HG03139 (cell line): ENCODE data around the gene PRPF6.

Experiments
- ATAC-seq: cut with Tn5 transposase; IDR thresholded peaks from one replicate; pipeline ENCODE4 v1.9.1; 2021; ENCODE audit not compliant: unreplicated experiment

The PRPF6 gene

GRCh38 chr20:64057628-64058498 lies 76.9 kb downstream of the PRPF6 start:
- no peak for ATAC-seq

DNA sequence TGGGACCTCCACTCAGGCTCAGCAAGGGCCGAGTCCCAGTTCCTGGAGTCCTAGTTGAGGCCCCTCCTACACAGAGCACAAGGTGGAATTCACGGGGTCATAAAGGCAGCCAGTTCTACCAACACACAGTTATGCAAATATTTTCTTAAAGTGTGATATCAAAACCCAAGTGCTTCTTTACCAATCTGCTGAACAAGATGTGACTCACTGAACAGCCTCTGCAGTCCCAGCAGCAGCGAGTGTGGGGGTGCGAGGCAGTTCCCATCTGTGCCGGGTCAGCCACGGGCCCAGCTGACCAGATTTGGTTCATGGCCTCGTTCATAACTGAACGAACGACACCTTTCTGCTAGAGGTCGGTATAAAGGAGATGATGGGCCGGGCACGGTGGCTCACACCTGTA lies 77.6 kb downstream of the PRPF6 start:
- ATAC-seq: no peak

DNA sequence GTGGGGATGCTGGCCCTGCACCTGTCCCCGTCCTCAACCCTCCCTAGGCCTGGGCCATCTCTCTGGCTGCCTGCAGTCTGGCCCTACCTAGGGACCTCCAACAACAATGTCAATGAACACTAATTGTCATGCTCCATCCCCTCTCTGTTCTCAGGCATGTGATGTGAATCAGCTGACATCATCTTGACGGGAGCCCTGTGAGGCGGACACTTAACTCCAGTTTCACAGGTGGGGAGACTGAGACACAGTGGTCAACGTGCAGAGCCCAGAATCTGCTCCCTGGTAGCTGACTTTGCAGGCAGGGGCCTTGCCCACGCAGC lies 81.3 kb downstream of the PRPF6 start:
- no peak for ATAC-seq

DNA sequence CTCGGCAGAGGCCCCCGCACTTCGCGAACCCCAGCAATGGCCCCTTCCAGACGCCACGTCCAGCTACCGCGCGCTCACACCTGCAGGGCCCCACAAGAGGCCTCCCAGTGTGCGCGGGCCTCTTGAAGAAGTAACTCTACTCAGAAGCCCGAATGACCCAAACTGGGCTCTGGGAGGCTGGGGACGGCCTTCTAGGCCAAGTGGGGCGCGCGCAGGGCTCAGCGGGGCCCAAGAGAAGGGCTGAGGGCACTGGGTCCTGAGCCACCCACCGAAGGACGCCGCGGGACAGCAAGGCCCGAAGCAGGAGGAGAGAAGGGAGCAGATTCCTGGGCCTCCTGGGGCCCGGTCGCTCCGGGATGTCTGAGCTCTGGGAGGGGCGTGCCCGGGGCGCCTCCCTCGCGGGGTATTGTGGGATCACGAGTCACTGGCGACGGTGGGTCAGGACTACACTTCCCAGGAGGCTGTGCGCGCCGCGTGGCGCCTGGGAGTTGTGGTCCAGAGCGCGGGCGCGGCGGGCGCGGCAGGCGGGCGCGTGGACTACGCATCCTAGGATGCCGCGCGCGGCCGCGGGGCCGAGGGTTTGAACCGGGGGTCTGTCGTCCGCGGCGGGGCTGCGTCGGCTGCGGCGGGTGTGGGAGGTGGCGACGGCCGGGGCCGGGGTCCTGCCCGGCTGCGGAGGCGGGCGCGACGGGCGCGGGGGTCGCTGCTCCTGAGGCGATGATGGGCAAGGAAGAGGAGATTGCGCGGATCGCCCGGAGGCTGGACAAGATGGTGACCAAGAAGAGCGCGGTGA lies 81.9 kb downstream of the PRPF6 start, which contains the start of gene TCEA2:
TCEA2 (plus strand) TSS at position 603 of the 793 bp plus-strand sequence; CDS start at position 718, 115 bp downstream.
- peak; percentile 76 for ATAC-seq

DNA sequence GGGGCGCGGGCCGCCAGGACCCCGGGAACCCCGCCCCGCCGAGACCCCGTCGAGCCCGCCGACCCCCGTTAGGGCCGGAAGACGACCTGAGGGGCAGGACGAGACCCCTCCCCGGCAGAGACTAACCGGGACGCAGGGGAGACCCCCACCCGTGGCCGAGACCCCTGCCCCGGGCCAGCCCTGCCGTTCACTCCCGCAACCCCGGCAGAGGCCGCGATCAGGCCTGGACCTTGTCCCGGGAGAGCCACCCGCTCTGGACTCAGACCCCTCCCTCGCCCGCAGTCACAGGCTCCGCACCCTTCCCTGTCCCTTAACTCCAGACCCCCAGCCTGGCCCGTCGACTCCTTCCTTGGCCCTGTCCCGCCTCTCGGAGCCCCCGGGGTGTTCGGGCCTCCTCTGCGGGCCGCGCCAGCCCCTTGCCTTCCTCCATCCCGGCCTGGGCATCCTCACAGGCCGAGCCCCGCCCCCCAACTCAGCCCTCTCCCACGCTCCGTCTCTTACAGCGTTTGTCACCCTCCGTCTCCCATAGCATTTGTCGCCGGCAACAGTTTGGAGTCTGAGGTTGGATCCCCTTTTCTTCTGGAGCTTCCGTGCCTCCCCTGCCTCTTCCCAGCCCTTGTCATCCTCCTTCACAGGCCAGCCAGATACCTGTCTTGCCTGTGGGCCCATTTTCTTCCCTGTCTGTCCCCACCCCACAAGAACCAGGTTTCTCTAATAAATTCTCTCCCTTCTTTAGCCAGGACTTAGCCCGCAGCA lies 82.6 kb downstream of the PRPF6 start:
- ATAC-seq: no peak

DNA sequence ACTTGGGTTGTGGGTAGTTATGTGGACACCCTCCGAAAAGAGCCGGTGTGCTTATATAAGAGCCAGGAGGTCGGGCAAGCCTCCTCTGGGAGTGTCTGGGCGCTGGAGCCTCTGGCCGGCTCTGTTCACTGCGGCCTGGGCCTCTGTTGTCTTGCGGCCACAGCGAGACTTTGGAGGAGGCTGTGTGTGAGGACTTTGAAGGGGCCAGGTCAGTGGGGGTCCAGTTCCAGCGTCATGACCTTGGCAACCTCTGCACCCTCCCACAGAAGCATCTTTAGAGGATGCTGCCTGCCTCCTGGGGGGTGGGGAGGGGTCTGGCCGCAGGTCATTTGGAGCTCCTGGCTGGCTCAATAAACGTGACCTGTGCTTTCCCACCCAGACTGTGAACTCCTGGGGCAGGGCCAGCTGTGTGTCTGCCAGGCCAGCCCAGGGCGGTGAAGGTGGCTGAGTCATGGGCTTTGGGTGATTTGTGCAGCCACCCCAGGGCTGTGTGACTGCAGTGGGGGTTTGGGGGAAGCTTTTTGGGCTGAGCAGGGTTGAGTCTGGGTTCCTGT lies 83.3 kb downstream of the PRPF6 start:
- ATAC-seq: no peak

DNA sequence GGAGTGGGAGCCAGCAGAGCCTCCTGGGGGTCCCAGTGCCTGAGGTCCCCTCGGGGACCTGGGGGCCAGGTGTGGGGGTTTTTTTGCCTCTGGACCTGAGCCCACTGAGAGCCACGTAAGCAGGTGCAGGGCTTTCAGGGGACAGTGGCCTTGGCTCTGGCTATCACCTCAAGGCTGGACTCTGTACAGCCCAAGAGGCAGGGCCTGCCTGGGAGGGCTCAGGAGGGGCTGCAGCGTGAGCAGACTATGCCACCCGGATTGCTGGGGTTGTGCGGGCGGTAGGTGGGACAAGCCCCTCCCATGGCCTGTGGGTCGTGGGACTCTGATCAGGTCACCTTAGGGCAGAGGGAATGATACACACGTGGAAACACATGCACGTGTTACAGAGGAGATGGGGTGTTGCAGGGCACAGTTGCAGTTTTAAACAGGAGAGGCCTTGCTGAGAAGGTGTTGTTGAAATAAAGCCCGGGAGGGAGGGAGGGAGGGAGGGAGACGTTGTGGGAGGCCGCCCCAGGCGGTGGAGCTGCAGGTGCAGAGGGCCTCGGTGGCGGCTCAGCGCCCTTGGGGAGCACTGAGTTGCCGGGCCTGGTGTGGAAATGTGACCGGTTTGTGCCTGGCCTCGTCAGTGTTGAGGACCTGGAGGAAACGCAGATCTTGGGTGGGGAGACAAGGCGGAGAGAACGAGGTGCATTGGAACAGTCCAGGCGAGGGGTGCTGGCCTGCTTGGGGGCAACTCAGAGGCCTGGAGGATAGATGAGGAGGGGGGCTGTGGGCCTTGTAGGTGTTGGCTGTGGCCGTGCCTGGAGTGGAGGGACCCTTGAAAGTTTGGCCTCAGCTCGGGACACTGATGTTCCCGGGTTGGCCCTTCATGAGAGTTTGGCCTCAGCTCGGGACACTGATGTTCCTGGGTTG lies 84.4 kb downstream of the PRPF6 start:
- ATAC-seq: no peak

- ATAC-seq: no peak
Measured at GRCh38 chr20:64065974-64066343, 85.0 kb downstream of the PRPF6 start.

DNA sequence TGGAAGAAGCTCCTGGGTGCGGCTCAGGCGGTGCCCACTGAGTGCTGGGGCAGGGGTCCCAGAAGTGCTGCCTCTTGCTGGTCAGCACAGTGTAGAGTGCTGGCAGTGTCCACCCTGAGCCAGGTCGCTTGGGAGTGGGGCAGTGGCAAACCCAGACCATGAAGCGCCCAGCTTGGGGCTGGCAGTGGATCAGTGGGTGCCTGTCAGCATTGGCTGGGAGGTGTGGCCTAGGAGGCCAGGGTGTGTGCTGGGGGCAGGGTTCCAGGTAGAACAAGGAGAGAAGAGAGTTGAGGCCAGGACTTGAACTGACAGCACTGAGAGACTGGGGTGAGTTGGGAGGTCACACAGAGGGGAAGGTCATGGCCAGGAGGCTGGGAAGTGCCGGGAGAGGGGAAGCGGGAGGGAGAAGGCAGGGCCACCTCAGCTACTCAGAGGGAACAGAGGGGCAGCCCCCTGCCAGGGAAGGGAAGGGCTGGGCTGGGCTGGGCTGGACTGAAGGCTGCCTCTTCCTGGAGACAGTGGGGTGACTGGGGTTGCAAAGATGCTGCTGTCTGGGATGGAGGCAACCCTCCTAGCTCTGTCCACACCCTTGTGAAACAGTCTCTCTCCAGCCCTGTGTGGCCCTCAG lies 86.2 kb downstream of the PRPF6 start:
- ATAC-seq: no peak

GRCh38 chr20:64067733-64068307 lies 86.9 kb downstream of the PRPF6 start:
- no peak for ATAC-seq

- ATAC-seq: no peak
Measured at GRCh38 chr20:64068386-64069208, 87.7 kb downstream of the PRPF6 start.

GRCh38 chr20:64069209-64069613 lies 88.3 kb downstream of the PRPF6 start:
- ATAC-seq: no peak

DNA sequence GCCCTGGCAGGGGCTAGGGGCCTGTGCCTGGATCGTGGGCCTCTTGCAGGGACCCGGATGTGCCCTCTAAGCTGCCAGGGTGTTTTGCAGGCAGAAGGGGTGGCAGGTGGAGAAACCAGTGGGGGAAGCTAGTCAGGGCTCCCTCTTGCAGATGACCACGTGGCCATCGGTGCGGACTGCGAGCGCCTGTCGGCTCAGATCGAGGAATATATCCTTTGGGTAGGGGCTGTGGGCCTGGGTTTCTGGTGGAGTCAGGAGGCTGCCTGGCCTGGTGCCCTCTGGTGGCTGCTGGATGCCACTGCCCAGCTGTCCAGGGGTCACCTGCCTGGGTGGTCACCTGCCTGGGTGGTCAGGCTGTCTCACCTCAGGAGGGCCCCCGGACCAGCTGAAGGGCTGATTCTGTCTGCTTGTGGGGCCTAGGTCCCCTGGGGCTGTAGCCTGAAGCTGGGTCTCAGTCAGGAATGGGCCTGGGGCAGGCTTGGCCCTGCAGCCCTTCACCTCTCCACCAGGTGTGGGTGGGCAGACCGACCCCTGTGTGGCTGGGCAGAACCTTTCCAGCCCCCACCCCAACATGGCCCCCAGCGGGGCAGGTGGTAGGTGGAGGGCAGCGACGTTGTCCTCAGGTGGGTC lies 88.8 kb downstream of the PRPF6 start:
- no peak for ATAC-seq

DNA sequence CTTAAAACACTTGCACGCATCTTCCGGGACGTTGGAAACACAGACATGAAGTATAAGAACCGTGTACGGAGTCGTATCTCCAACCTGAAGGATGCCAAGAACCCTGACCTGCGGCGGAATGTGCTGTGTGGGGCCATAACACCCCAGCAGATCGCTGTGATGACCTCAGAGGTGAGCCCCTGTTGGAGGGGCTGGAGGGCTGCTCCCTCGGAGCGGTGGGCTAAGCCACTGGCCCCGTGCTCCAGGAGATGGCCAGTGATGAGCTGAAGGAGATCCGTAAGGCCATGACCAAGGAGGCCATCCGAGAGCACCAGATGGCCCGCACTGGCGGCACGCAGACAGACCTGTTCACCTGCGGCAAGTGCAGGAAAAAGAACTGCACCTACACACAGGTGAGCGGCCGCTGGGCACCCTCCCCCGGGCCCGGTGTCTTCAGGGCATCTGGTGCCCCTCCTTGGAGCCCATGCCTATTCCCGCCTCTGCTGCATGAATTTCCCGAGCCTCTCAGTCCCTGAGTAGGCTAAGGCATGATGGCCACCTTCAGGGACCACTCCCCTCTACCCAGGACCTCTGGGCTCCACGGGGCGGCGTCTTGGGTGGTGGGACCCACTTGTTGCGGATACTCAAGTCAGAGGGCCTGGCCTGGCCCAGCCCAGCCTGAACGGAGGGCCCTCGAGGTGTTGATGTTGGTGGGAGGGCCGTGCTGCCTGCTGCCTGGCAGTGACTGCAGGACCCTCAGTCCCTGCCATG lies 89.5 kb downstream of the PRPF6 start:
- no peak for ATAC-seq

- no peak for ATAC-seq
Measured at GRCh38 chr20:64071341-64072332, 90.7 kb downstream of the PRPF6 start.

DNA sequence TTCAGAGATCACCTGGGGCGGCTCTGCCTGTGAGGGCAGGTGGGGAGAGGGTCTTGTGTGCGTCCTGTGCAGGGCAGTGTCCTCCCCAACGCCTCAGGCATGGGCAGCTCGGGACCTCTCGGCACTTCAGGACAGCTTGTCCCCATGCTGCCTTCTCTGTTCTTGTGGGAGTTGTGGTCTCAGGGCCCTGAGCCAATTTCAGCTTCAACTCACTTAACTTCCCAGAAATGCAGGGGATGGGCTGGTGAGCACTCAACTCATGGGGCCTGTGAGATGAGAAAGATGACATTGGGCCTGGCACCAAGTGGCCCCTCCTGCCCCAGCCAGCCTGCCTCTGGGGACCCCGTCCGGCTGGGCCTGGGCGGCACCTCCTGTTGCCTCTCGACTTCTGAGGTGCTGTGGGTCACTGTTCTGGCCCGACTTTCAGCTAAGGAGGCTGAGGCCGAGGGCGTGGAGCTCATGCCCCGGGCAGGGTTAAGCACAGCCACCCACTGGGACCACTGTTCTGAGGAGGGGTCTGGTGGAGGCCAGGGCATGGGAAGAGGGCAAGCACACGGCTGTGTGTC lies 91.6 kb downstream of the PRPF6 start:
- no peak for ATAC-seq
